ENCODE measurements around the gene TMEM184B. TPM values are rescaled to one million over a fixed set of nuclear protein-coding genes. Genes with fewer than 3 reads are reported as not detected.

Gene TMEM184B
- total RNA-seq, 1 donor from 2014 or later: 33.1 TPM

GRCh38 chr22:38258895-38259294, 13.9 kb downstream of the TMEM184B start:
- Mint-ChIP-seq H3K4me3 (no peak overlapping the region), H3K4me1 (peaks cover 9% of the 10 kb centered on the region), H3K27ac (no peak overlapping the region), H3K9me3 (no peaks in the 10 kb centered on the region), H3K27me3 (no peaks in the 10 kb centered on the region), H3K36me3 (ENCODE audit: low read depth) (peaks cover 7% of the 10 kb centered on the region)
- no peak for DNase-seq
- intact Hi-C loops (cut with micrococcal nuclease): no loop called here

- intact Hi-C loops (cut with micrococcal nuclease): no loop called here
- no peaks in the 10 kb centered on the region for H3K9me3 Mint-ChIP-seq
- no peak overlapping the region for H3K27ac Mint-ChIP-seq
- H3K4me3 Mint-ChIP-seq: no peak overlapping the region
- H3K4me1 Mint-ChIP-seq: peaks cover 9% of the 10 kb centered on the region
- DNase-seq: no peak
- H3K27me3 Mint-ChIP-seq: no peaks in the 10 kb centered on the region
- H3K36me3 Mint-ChIP-seq (ENCODE audit: low read depth): peaks cover 7% of the 10 kb centered on the region
Observed at GRCh38 chr22:38257650-38258250, 15.1 kb downstream of the TMEM184B start.

- Mint-ChIP-seq H3K27me3 (no peaks in the 10 kb centered on the region), H3K4me1 (peaks cover 7% of the 10 kb centered on the region), H3K27ac (no peak overlapping the region), H3K36me3 (ENCODE audit: low read depth) (peaks cover 4% of the 10 kb centered on the region), H3K9me3 (no peaks in the 10 kb centered on the region), H3K4me3 (no peak overlapping the region)
- DNase-seq: no peak
- intact Hi-C loops (cut with micrococcal nuclease): no loop called here
Observed at GRCh38 chr22:38257181-38257580, 15.6 kb downstream of the TMEM184B start.

- intact Hi-C loops (cut with micrococcal nuclease): no loop called here
Observed at GRCh38 chr22:38255697-38256096, 17.1 kb downstream of the TMEM184B start.

GRCh38 chr22:38251341-38251692, 21.5 kb downstream of the TMEM184B start:
- Mint-ChIP-seq H3K36me3 (ENCODE audit: low read depth) (peaks cover 9% of the 10 kb centered on the region), H3K4me3 (no peak overlapping the region), H3K27ac (no peak overlapping the region), H3K9me3 (no peaks in the 10 kb centered on the region), H3K27me3 (no peaks in the 10 kb centered on the region), H3K4me1 (no peaks in the 10 kb centered on the region)
- no peak for DNase-seq
- intact Hi-C loops (cut with micrococcal nuclease): no loop called here

More at GRCh38 chr22:38255697-38256096, 17.1 kb downstream of the TMEM184B start:
- Mint-ChIP-seq H3K36me3 (ENCODE audit: low read depth) (peaks cover 3% of the 10 kb centered on the region), H3K27me3 (no peaks in the 10 kb centered on the region), H3K4me1 (peaks cover 1% of the 10 kb centered on the region), H3K27ac (no peak overlapping the region), H3K9me3 (no peaks in the 10 kb centered on the region), H3K4me3 (no peak overlapping the region)
- no peak for DNase-seq

- no peak for DNase-seq
- Mint-ChIP-seq H3K4me1 (no peaks in the 10 kb centered on the region), H3K27me3 (no peaks in the 10 kb centered on the region), H3K27ac (no peak overlapping the region), H3K36me3 (ENCODE audit: low read depth) (peaks cover 9% of the 10 kb centered on the region), H3K4me3 (no peak overlapping the region), H3K9me3 (no peaks in the 10 kb centered on the region)
- intact Hi-C loops (cut with micrococcal nuclease): no loop called here
Observed at GRCh38 chr22:38250643-38251340, 22.0 kb downstream of the TMEM184B start.

GRCh38 chr22:38249803-38250642, 22.8 kb downstream of the TMEM184B start:
- no peaks in the 10 kb centered on the region for H3K9me3 Mint-ChIP-seq
- peaks cover 9% of the 10 kb centered on the region for H3K36me3 Mint-ChIP-seq (ENCODE audit: low read depth)
- intact Hi-C loops (cut with micrococcal nuclease): no loop called here
- no peaks in the 10 kb centered on the region for H3K27me3 Mint-ChIP-seq
- H3K27ac Mint-ChIP-seq: no peak overlapping the region
- DNase-seq: no peak
- H3K4me3 Mint-ChIP-seq: no peak overlapping the region
- H3K4me1 Mint-ChIP-seq: no peaks in the 10 kb centered on the region

GRCh38 chr22:38249301-38249700, 23.5 kb downstream of the TMEM184B start:
- Mint-ChIP-seq H3K27me3 (no peaks in the 10 kb centered on the region), H3K27ac (no peak overlapping the region), H3K4me3 (no peak overlapping the region), H3K9me3 (no peaks in the 10 kb centered on the region), H3K4me1 (no peaks in the 10 kb centered on the region), H3K36me3 (ENCODE audit: low read depth) (peaks cover 9% of the 10 kb centered on the region)
- intact Hi-C loops (cut with micrococcal nuclease): no loop called here
- no peak for DNase-seq

GRCh38 chr22:38248280-38248679, 24.5 kb downstream of the TMEM184B start:
- H3K36me3 Mint-ChIP-seq (ENCODE audit: low read depth): peaks cover 18% of the 10 kb centered on the region
- H3K4me3 Mint-ChIP-seq: no peak overlapping the region
- H3K27ac Mint-ChIP-seq: no peak overlapping the region
- intact Hi-C loops (cut with micrococcal nuclease): no loop called here
- no peaks in the 10 kb centered on the region for H3K27me3 Mint-ChIP-seq
- H3K4me1 Mint-ChIP-seq: no peaks in the 10 kb centered on the region
- no peak for DNase-seq
- no peaks in the 10 kb centered on the region for H3K9me3 Mint-ChIP-seq

GRCh38 chr22:38247713-38248112, 25.1 kb downstream of the TMEM184B start:
- Mint-ChIP-seq H3K36me3 (ENCODE audit: low read depth) (peaks cover 18% of the 10 kb centered on the region), H3K9me3 (no peaks in the 10 kb centered on the region), H3K27ac (no peak overlapping the region), H3K4me3 (no peak overlapping the region), H3K27me3 (no peaks in the 10 kb centered on the region), H3K4me1 (no peaks in the 10 kb centered on the region)
- no peak for DNase-seq
- intact Hi-C loops (cut with micrococcal nuclease): no loop called here

GRCh38 chr22:38246692-38247091, 26.1 kb downstream of the TMEM184B start:
- Mint-ChIP-seq H3K4me3 (no peak overlapping the region), H3K9me3 (no peaks in the 10 kb centered on the region), H3K27ac (no peak overlapping the region), H3K36me3 (ENCODE audit: low read depth) (peaks cover 18% of the 10 kb centered on the region), H3K4me1 (no peaks in the 10 kb centered on the region), H3K27me3 (no peaks in the 10 kb centered on the region)
- intact Hi-C loops (cut with micrococcal nuclease): no loop called here
- no peak for DNase-seq

- intact Hi-C loops (cut with micrococcal nuclease): no loop called here
- Mint-ChIP-seq H3K27ac (no peak overlapping the region), H3K27me3 (no peaks in the 10 kb centered on the region), H3K36me3 (ENCODE audit: low read depth) (peaks cover 18% of the 10 kb centered on the region), H3K4me1 (no peaks in the 10 kb centered on the region), H3K9me3 (no peaks in the 10 kb centered on the region), H3K4me3 (no peak overlapping the region)
- DNase-seq: no peak
Observed at GRCh38 chr22:38246046-38246658, 26.7 kb downstream of the TMEM184B start.

GRCh38 chr22:38244106-38244505, 28.7 kb downstream of the TMEM184B start:
- peaks cover 20% of the 10 kb centered on the region for H3K36me3 Mint-ChIP-seq (ENCODE audit: low read depth)

More at GRCh38 chr22:38244106-38244505, 28.7 kb downstream of the TMEM184B start:
- no peak overlapping the region for H3K27ac Mint-ChIP-seq
- no peaks in the 10 kb centered on the region for H3K9me3 Mint-ChIP-seq
- no peak overlapping the region for H3K4me3 Mint-ChIP-seq
- intact Hi-C loops (cut with micrococcal nuclease): no loop called here
- DNase-seq: no peak
- H3K4me1 Mint-ChIP-seq: peaks cover 3% of the 10 kb centered on the region
- no peaks in the 10 kb centered on the region for H3K27me3 Mint-ChIP-seq

Measured in activated CD4-positive, alpha-beta T cell treated with anti-CD3 and anti-CD28 coated beads, Interleukin-2, amount 10 ng/mL, durations not matched to agents 24 days and 14 days (primary cell).